BLaER1 (cell line): Measurements from ENCODE around the gene EIF3K.
A peak's percentile ranks its signal among the peaks of the same experiment; 100 is the strongest.

Source experiments
- H3K27ac ChIP-seq: shearing (Covaris generic); formaldehyde crosslinking; 2 replicates; pipeline ENCODE4 v1.8.1; 2022
- H3K27me3 ChIP-seq: shearing (Covaris generic); formaldehyde crosslinking; 2 replicates; pipeline ENCODE4 v1.8.1; 2022
- H3K36me3 ChIP-seq: shearing (Covaris generic); formaldehyde crosslinking; 2 replicates; pipeline ENCODE4 v1.8.1; 2022
- H3K4me1 ChIP-seq: shearing (Covaris generic); formaldehyde crosslinking; 2 replicates; pipeline ENCODE4 v1.8.1; 2022
- H3K4me2 ChIP-seq: shearing (Covaris generic); formaldehyde crosslinking; 2 replicates; pipeline ENCODE4 v1.8.1; 2022
- H3K4me3 ChIP-seq: shearing (Covaris generic); formaldehyde crosslinking; 2 replicates; pipeline ENCODE4 v1.8.1; 2022
- H3K9ac ChIP-seq: shearing (Covaris generic); formaldehyde crosslinking; 2 replicates; pipeline ENCODE4 v1.8.1; 2022
- H3K9me3 ChIP-seq: shearing (Covaris generic); formaldehyde crosslinking; 2 replicates; pipeline ENCODE4 v1.8.1; 2022
- H4K20me1 ChIP-seq: shearing (Covaris generic); formaldehyde crosslinking; 2 replicates; pipeline ENCODE4 v1.8.1; 2022
- Cebpa-rat ChIP-seq: shearing (Covaris generic); IDR thresholded peaks from 2 replicates; pipeline ENCODE4 v1.8.1; 2022

Gene EIF3K

GRCh38 chr19:38648769-38649304, 29.8 kb downstream of the EIF3K start:
- Histone ChIP-seq H4K20me1 (peaks cover 62% of the 10 kb centered on the region), H3K36me3 (peaks cover 9% of the 10 kb centered on the region), H3K4me2 (peak overlapping the region; percentile 98), H3K4me1 (peaks cover 44% of the 10 kb centered on the region), H3K27me3 (no peaks in the 10 kb centered on the region), H3K9ac (peak overlapping the region; percentile 95), H3K9me3 (no peaks in the 10 kb centered on the region), H3K27ac (peak overlapping the region; percentile 85), H3K4me3 (peak overlapping the region; percentile 95)
- TF ChIP-seq Cebpa-rat = no peak

- peak overlapping the region; percentile 95 for H3K4me3 ChIP-seq
- H3K9me3 ChIP-seq = no peaks in the 10 kb centered on the region
- peak overlapping the region; percentile 95 for H3K9ac ChIP-seq
- TF ChIP-seq Cebpa-rat = no peak
- peaks cover 69% of the 10 kb centered on the region for H4K20me1 ChIP-seq
- peak overlapping the region; percentile 98 for H3K4me2 ChIP-seq
- no peaks in the 10 kb centered on the region for H3K27me3 ChIP-seq
- H3K36me3 ChIP-seq = peaks cover 16% of the 10 kb centered on the region
- peaks cover 49% of the 10 kb centered on the region for H3K4me1 ChIP-seq
- H3K27ac ChIP-seq = peak overlapping the region; percentile 85
Observed at GRCh38 chr19:38649305-38650171, 30.6 kb downstream of the EIF3K start.

GRCh38 chr19:38650172-38650775, 31.3 kb downstream of the EIF3K start:
- peaks cover 23% of the 10 kb centered on the region for H3K36me3 ChIP-seq
- peak overlapping the region; percentile 95; the same call in 1 of the 2 replicates for H3K9ac ChIP-seq
- peaks cover 77% of the 10 kb centered on the region for H4K20me1 ChIP-seq
- H3K4me2 ChIP-seq = peak overlapping the region; percentile 98
- peaks cover 57% of the 10 kb centered on the region for H3K4me1 ChIP-seq
- peak overlapping the region; percentile 85; the same call in 1 of the 2 replicates for H3K27ac ChIP-seq
- TF ChIP-seq Cebpa-rat = no peak
- H3K27me3 ChIP-seq = no peaks in the 10 kb centered on the region
- H3K4me3 ChIP-seq = peak overlapping the region; percentile 95; the same call in 1 of the 2 replicates
- H3K9me3 ChIP-seq = no peaks in the 10 kb centered on the region

GRCh38 chr19:38650911-38651584, 32.1 kb downstream of the EIF3K start:
- H3K27ac ChIP-seq = no peak overlapping the region
- peaks cover 26% of the 10 kb centered on the region for H3K36me3 ChIP-seq
- H3K4me3 ChIP-seq = no peak overlapping the region
- no peak for TF ChIP-seq Cebpa-rat
- H3K4me1 ChIP-seq = peaks cover 65% of the 10 kb centered on the region
- H3K9ac ChIP-seq = no peak overlapping the region
- H3K4me2 ChIP-seq = peak overlapping the region; percentile 98
- H4K20me1 ChIP-seq = peaks cover 84% of the 10 kb centered on the region
- H3K9me3 ChIP-seq = no peaks in the 10 kb centered on the region
- H3K27me3 ChIP-seq = no peaks in the 10 kb centered on the region

GRCh38 chr19:38653028-38653571, 34.1 kb downstream of the EIF3K start:
- no peaks in the 10 kb centered on the region for H3K9me3 ChIP-seq
- H3K9ac ChIP-seq = no peak overlapping the region
- no peak for TF ChIP-seq Cebpa-rat
- no peaks in the 10 kb centered on the region for H3K27me3 ChIP-seq
- H3K4me3 ChIP-seq = no peak overlapping the region
- no peak overlapping the region for H3K27ac ChIP-seq
- H3K36me3 ChIP-seq = peaks cover 42% of the 10 kb centered on the region
- H3K4me1 ChIP-seq = peaks cover 78% of the 10 kb centered on the region
- peaks cover 100% of the 10 kb centered on the region for H4K20me1 ChIP-seq
- no peak overlapping the region for H3K4me2 ChIP-seq

DNA sequence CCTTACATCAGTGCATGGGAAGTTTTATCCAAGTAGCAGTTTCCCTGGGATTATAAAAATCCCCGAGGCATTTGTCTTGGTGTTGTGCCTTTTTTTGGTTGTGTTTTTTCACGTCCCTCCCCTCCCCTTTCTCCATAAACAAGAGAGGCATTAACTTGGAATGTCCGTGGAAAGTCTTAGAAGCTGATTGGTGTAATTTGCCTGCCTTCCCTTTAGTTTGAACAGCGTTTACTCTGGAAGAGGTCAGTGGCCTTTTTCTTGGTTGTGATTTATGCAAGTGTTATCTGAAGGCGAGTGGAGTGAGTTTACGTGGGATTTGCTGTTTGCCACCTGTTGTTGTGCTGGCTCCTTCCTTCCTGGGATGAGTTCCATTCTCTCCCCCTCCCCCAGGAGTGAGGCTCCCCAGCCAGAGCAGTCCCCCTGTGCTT, 35.7 kb downstream of the EIF3K start:
- H3K36me3 ChIP-seq = peaks cover 56% of the 10 kb centered on the region
- no peak for TF ChIP-seq Cebpa-rat
- peaks cover 76% of the 10 kb centered on the region for H3K4me1 ChIP-seq
- no peak overlapping the region for H3K4me3 ChIP-seq
- peaks cover 100% of the 10 kb centered on the region for H4K20me1 ChIP-seq
- 0 out of 2 replicates have a peak overlapping the region, but pooled peaks have one; percentile 2 for H3K4me2 ChIP-seq
- H3K9ac ChIP-seq = no peak overlapping the region
- H3K9me3 ChIP-seq = no peaks in the 10 kb centered on the region
- H3K27me3 ChIP-seq = no peaks in the 10 kb centered on the region
- H3K27ac ChIP-seq = no peak overlapping the region

GRCh38 chr19:38655148-38655824, 36.3 kb downstream of the EIF3K start:
- Histone ChIP-seq H3K4me3 (no peak overlapping the region), H3K4me1 (peaks cover 70% of the 10 kb centered on the region), H3K9me3 (no peaks in the 10 kb centered on the region), H4K20me1 (peaks cover 100% of the 10 kb centered on the region), H3K36me3 (peaks cover 57% of the 10 kb centered on the region), H3K27me3 (no peaks in the 10 kb centered on the region), H3K27ac (no peak overlapping the region), H3K9ac (no peak overlapping the region), H3K4me2 (no peak overlapping the region; the same call in 1 of the 2 replicates)
- no peak for TF ChIP-seq Cebpa-rat

DNA sequence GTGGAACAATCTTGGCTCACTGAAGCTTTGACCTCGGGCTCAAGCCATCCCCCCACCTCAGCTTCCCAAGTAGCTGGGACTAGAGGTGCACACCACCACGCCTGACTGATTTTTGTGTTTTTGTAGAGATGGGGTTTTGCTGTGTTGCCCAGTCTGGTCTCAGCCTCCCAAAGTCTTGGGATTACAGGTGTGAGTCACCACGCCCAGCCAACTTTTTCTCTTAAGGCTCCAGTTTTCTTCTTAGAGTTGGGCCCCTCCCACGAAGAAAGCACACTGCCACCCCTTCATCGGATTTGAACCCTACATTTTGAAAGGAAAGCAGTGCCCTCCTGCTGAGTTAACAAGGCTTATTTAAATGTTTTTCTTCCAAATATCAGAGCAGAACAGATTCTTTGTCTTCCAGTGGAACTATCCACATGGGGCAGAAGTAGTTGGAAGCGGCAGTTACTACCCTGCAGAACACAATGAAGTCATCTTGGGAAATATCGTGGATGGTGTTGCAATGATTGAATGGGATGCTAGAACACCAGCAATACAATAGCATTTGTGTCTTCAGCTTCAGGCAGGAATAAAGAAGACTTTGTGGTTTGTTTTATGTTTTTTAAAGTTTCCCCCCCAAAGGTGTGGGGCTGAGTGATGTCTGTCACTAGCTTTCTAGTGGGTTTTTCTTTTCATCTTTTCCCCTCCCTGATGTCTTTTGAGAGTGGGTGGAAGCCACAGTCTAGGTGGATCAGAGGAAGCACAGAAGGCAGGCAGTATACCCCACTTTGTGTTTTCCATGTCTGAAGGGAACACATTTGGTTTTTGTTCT, 37.4 kb downstream of the EIF3K start:
- H3K9ac ChIP-seq = no peak overlapping the region
- peaks cover 59% of the 10 kb centered on the region for H3K4me1 ChIP-seq
- peaks cover 60% of the 10 kb centered on the region for H3K36me3 ChIP-seq
- no peaks in the 10 kb centered on the region for H3K27me3 ChIP-seq
- H3K4me3 ChIP-seq = no peak overlapping the region
- H4K20me1 ChIP-seq = peaks cover 100% of the 10 kb centered on the region
- TF ChIP-seq Cebpa-rat = no peak
- H3K9me3 ChIP-seq = no peaks in the 10 kb centered on the region
- no peak overlapping the region for H3K27ac ChIP-seq
- peak overlapping the region; percentile 23 for H3K4me2 ChIP-seq
